OCI-LY1 (cell line): Measurements from ENCODE around the gene CTNNBL1.

Source experiments
- CTCF ChIP-seq: fragments of 200-600 bp; sonication (generic), shearing (Covaris generic); IDR thresholded peaks from 2 replicates; pipeline ENCODE4 v1.5.1; 2017; ENCODE audit warnings: mild to moderate bottlenecking, antibody characterized with exemption, low read length, moderate library complexity, mixed read lengths
- EZH2 ChIP-seq: fragments of 200-600 bp; sonication (generic), shearing (Covaris generic); IDR thresholded peaks from 2 replicates; pipeline ENCODE4 v1.8.0; 2017; ENCODE audit warnings: borderline replicate concordance, mixed run types, mild to moderate bottlenecking, antibody characterized with exemption, low read length, moderate library complexity, mixed read lengths

- TF ChIP-seq CTCF (no peak), EZH2 (no peak)
Observed at GRCh38 chr20:37741570-37741969, 47.7 kb downstream of the CTNNBL1 start.
